ENCODE data around the gene OR52B6. TPM values are rescaled to one million over a fixed set of nuclear protein-coding genes. Genes with fewer than 3 reads are reported as not detected.
"Not testable (repeated sequence)": the region's sequence is repeated elsewhere in the genome, so short reads cannot be mapped to it uniquely, and the experiment has no call there.

OR52B6 gene
- total and polyA plus RNA-seq, 4 experiments from 2014 or later = not detected

DNA sequence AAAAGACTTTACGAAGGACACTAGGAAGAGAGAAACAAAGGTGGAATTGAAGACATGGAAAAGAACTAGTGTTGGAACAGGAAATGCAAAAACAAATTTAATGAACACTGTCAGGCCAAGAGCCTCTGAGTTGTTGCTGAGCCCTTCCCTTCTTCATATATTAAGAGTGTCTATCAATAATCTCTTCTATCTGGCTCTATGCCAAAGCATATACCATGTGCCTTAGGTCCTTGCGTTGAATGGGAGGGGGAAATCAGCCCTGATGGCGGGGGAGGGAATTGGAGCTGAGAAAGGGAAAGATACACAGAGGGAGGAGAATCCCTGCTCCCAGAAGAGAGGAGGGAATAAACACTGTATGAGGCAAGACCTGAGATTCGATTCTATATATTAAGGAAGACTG is 5.5 kb upstream of the OR52B6 start:
- H3K4me1 ChIP-seq (ENCODE audit: insufficient read depth, low read length) = no peaks in the 10 kb centered on the region
- ChIA-PET POLR2A (ENCODE audit: partially characterized antibody) (no interaction called here), CTCF (ENCODE audit: partially characterized antibody) (no interaction called here)
- H3K27ac Mint-ChIP-seq = no peak overlapping the region
- H3K27me3 Mint-ChIP-seq = peaks cover 0 to 6% of the 10 kb centered on the region in 2 donors
- no peak for DNase-seq
- no peak overlapping the region for H3K27ac ChIP-seq (ENCODE audit: low read depth, low read length)
- intact Hi-C loops (cut with micrococcal nuclease) = no loop called here
- no peaks in the 10 kb centered on the region for H3K36me3 ChIP-seq (ENCODE audit: insufficient read depth, low read length)
- no peaks in the 10 kb centered on the region for H3K4me1 Mint-ChIP-seq
- no peaks in the 10 kb centered on the region for H3K9me3 ChIP-seq (ENCODE audit: control insufficient read depth in 1 of 2, low read length in 2 of 2)
- no peak overlapping the region for H3K4me3 ChIP-seq (ENCODE audit: low read length in 2 of 2)
- H3K36me3 Mint-ChIP-seq = no peaks in the 10 kb centered on the region
- no peaks in the 10 kb centered on the region for H3K9me3 Mint-ChIP-seq
- H3K4me3 Mint-ChIP-seq = no peak overlapping the region
- no peaks in the 10 kb centered on the region for H3K27me3 ChIP-seq (ENCODE audit: insufficient read depth, low read length)

GRCh38 chr11:5577101-5577500 is 3.6 kb upstream of the OR52B6 start:
- DNase-seq = no peak
- Histone ChIP-seq H3K36me3 (ENCODE audit: insufficient read depth, low read length) (no peaks in the 10 kb centered on the region), H3K9me3 (ENCODE audit: control insufficient read depth in 1 of 2, low read length in 2 of 2) (no peaks in the 10 kb centered on the region), H3K27ac (ENCODE audit: low read depth, low read length) (no peak overlapping the region), H3K27me3 (ENCODE audit: insufficient read depth, low read length) (no peaks in the 10 kb centered on the region), H3K4me3 (ENCODE audit: low read length in 2 of 2) (no peak overlapping the region), H3K4me1 (ENCODE audit: insufficient read depth, low read length) (no peaks in the 10 kb centered on the region)
- H3K36me3 Mint-ChIP-seq = no peaks in the 10 kb centered on the region
- intact Hi-C loops (cut with micrococcal nuclease) = no loop called here
- H3K9me3 Mint-ChIP-seq = no peaks in the 10 kb centered on the region
- H3K27me3 Mint-ChIP-seq = peaks cover 0 to 1% of the 10 kb centered on the region in 2 donors
- ChIA-PET CTCF (ENCODE audit: partially characterized antibody) (no interaction called here), POLR2A (ENCODE audit: partially characterized antibody) (no interaction called here)
- H3K4me1 Mint-ChIP-seq = no peaks in the 10 kb centered on the region
- no peak overlapping the region for H3K4me3 Mint-ChIP-seq
- no peak overlapping the region for H3K27ac Mint-ChIP-seq

GRCh38 chr11:5581014-5581413 is 337 bp downstream of the OR52B6 start:
- Mint-ChIP-seq H3K4me3 (no peak overlapping the region), H3K27ac (no peak overlapping the region), H3K9me3 (peaks cover 0 to 5% (median 0%) of the 10 kb centered on the region in 8 donors), H3K27me3 (peaks cover 0 to 1% of the 10 kb centered on the region in 2 donors), H3K4me1 (no peaks in the 10 kb centered on the region), H3K36me3 (no peaks in the 10 kb centered on the region)
- POLR2A ChIA-PET (ENCODE audit: partially characterized antibody) = no interaction called here
- intact Hi-C loops (cut with micrococcal nuclease) = no loop called here
- Histone ChIP-seq H3K4me1 (ENCODE audit: insufficient read depth, low read length) (no peaks in the 10 kb centered on the region), H3K27me3 (ENCODE audit: insufficient read depth, low read length) (no peaks in the 10 kb centered on the region), H3K4me3 (ENCODE audit: low read length in 2 of 2) (no peak overlapping the region), H3K27ac (ENCODE audit: low read depth, low read length) (no peak overlapping the region), H3K9me3 (ENCODE audit: control insufficient read depth in 1 of 2, low read length in 2 of 2) (no peaks in the 10 kb centered on the region), H3K36me3 (ENCODE audit: insufficient read depth, low read length) (no peaks in the 10 kb centered on the region)
- no peak for DNase-seq
- CTCF ChIA-PET (ENCODE audit: partially characterized antibody) = no interaction called here

DNA sequence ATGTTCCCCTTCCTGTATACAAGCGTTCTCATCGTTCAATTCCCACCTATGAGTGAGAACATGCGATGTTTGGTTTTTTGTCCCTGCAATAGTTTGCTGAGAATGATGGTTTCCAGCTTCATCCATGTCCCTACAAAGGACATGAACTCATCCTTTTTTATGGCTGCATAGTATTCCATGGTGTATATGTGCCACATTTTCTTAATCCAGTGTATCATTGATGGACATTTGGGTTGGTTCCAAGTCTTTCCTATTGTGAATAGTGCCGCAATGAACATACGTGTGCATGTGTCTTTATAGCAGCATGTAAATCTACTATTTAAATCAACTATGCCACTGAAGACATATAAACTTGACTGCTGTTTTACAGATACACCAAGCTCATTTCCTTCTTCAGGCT is 3.8 kb downstream of the OR52B6 start:
- H3K36me3 Mint-ChIP-seq; CTCF ChIA-PET (ENCODE audit: partially characterized antibody); H3K27me3 Mint-ChIP-seq; H3K27ac ChIP-seq (ENCODE audit: low read depth, low read length); POLR2A ChIA-PET (ENCODE audit: partially characterized antibody); DNase-seq; H3K27me3 ChIP-seq (ENCODE audit: insufficient read depth, low read length); H3K27ac Mint-ChIP-seq; H3K4me3 ChIP-seq (ENCODE audit: low read length in 2 of 2); intact Hi-C loops (cut with micrococcal nuclease); H3K4me1 ChIP-seq (ENCODE audit: insufficient read depth, low read length); H3K4me3 Mint-ChIP-seq; H3K36me3 ChIP-seq (ENCODE audit: insufficient read depth, low read length); H3K9me3 ChIP-seq (ENCODE audit: control insufficient read depth in 1 of 2, low read length in 2 of 2); H3K9me3 Mint-ChIP-seq; H3K4me1 Mint-ChIP-seq: not testable (repeated sequence)

- H3K4me1 ChIP-seq (ENCODE audit: insufficient read depth, low read length); H3K4me3 Mint-ChIP-seq; H3K36me3 Mint-ChIP-seq; intact Hi-C loops (cut with micrococcal nuclease); H3K9me3 ChIP-seq (ENCODE audit: control insufficient read depth in 1 of 2, low read length in 2 of 2); DNase-seq; H3K4me1 Mint-ChIP-seq; H3K27me3 Mint-ChIP-seq; H3K36me3 ChIP-seq (ENCODE audit: insufficient read depth, low read length); H3K27ac ChIP-seq (ENCODE audit: low read depth, low read length); H3K27ac Mint-ChIP-seq; POLR2A ChIA-PET (ENCODE audit: partially characterized antibody); H3K4me3 ChIP-seq (ENCODE audit: low read length in 2 of 2); H3K27me3 ChIP-seq (ENCODE audit: insufficient read depth, low read length); H3K9me3 Mint-ChIP-seq: not testable (repeated sequence)
- CTCF ChIA-PET (ENCODE audit: partially characterized antibody) = interaction anchor here (1.2 kb wide), 1 partner anchor 10 kb away, joined by 3 read pairs; no protein-coding TSS in a partner anchor
Observed at GRCh38 chr11:5589906-5590305, 9.2 kb downstream of the OR52B6 start.

DNA sequence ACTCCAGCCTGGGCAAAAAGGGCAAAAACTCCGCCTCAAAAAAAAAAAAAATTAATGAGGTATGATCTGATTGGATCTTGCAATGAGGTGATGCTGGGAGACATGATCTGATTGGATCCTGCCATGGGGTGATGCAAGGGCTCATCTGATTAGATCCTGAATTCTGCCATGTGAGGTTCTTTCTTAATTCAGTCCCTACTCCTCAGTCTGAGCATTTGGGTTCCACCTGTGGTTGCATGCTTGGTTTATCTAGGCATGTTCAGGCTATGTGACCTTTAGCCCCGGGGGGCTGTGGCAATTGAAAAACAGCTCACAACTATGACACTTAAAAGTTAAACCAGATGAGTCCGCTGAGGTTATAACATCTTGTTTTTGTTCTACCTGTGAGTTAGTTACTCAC is 10.9 kb downstream of the OR52B6 start:
- Mint-ChIP-seq H3K27me3 (peaks cover 2 to 3% of the 10 kb centered on the region in 2 donors), H3K4me1 (peaks cover under 1 to 10% (median 3%) of the 10 kb centered on the region in 4 donors), H3K4me3 (no peak overlapping the region), H3K27ac (no peak overlapping the region), H3K36me3 (no peaks in the 10 kb centered on the region), H3K9me3 (peaks cover 0 to 2% (median 0%) of the 10 kb centered on the region in 8 donors)
- Histone ChIP-seq H3K4me1 (ENCODE audit: insufficient read depth, low read length) (peaks cover 2% of the 10 kb centered on the region), H3K9me3 (ENCODE audit: control insufficient read depth in 1 of 2, low read length in 2 of 2) (no peaks in the 10 kb centered on the region), H3K36me3 (ENCODE audit: insufficient read depth, low read length) (no peaks in the 10 kb centered on the region), H3K4me3 (ENCODE audit: low read length in 2 of 2) (no peak overlapping the region), H3K27me3 (ENCODE audit: insufficient read depth, low read length) (no peaks in the 10 kb centered on the region), H3K27ac (ENCODE audit: low read depth, low read length) (no peak overlapping the region)
- ChIA-PET POLR2A (ENCODE audit: partially characterized antibody) (no interaction called here), CTCF (ENCODE audit: partially characterized antibody) (interaction anchor here (1.3 to 1.6 kb wide), 2 partner anchors 9 to 11 kb away, joined by 5 read pairs; no protein-coding TSS in a partner anchor)
- DNase-seq = no peak
- intact Hi-C loops (cut with micrococcal nuclease) = no loop called here

DNA sequence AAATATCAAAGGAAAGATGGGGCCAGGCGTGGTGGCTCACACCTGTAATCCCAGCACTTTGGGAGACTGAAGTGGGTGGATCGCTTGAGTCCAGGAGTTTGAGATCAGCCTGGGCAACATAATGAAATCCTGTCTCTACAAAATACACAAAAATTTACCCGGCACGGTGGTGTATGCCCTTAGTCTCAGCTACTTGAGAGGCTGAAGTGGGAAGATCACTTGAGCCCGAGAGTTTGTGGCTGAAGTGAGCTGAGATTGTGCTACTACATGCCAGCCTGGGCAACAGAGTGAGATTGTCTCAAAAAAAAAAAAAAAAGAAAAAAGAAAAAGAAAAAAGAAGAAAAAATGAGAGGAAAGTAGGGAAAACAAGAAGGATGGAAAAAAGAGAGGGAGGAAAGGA is 11.9 kb downstream of the OR52B6 start:
- ChIA-PET CTCF (ENCODE audit: partially characterized antibody) (interaction anchor here (1.3 to 1.6 kb wide), 2 partner anchors 8 to 10 kb away, joined by 5 read pairs; no protein-coding TSS in a partner anchor), POLR2A (ENCODE audit: partially characterized antibody) (no interaction called here)
- H3K4me1 ChIP-seq (ENCODE audit: insufficient read depth, low read length) = peaks cover 6% of the 10 kb centered on the region
- no peak overlapping the region for H3K4me3 ChIP-seq (ENCODE audit: low read length in 2 of 2)
- intact Hi-C loops (cut with micrococcal nuclease) = no loop called here
- H3K9me3 ChIP-seq (ENCODE audit: control insufficient read depth in 1 of 2, low read length in 2 of 2) = no peaks in the 10 kb centered on the region
- Mint-ChIP-seq H3K27me3 (peaks cover 6% of the 10 kb centered on the region in 2 donors), H3K4me3 (no peak overlapping the region), H3K4me1 (peaks cover 3 to 13% (median 5%) of the 10 kb centered on the region in 4 donors), H3K27ac (no peak overlapping the region), H3K36me3 (no peaks in the 10 kb centered on the region), H3K9me3 (no peaks in the 10 kb centered on the region)
- H3K36me3 ChIP-seq (ENCODE audit: insufficient read depth, low read length) = no peaks in the 10 kb centered on the region
- H3K27ac ChIP-seq (ENCODE audit: low read depth, low read length) = no peak overlapping the region
- H3K27me3 ChIP-seq (ENCODE audit: insufficient read depth, low read length) = no peaks in the 10 kb centered on the region
- no peak for DNase-seq

DNA sequence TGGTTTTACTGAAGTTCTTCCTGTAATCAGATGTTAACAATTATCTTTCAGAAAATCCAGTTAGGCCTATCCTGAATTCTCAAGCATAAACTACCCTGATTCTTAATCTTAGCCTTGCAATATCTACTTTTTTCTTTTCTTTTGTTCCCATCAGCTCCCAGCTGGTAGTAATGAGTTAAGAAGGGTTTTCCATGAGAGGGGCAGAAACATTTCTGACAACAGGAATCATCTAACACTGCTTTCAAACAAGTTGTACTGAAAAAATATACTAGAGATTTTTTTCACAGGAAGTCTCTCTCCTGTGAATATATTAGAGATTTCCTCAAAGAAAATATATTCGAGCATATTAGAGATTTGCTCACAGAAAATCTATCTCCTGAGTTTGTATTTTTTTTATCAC is 12.5 kb downstream of the OR52B6 start:
- Histone ChIP-seq H3K27ac (ENCODE audit: low read depth, low read length) (no peak overlapping the region), H3K4me1 (ENCODE audit: insufficient read depth, low read length) (peaks cover 6% of the 10 kb centered on the region), H3K4me3 (ENCODE audit: low read length in 2 of 2) (no peak overlapping the region), H3K9me3 (ENCODE audit: control insufficient read depth in 1 of 2, low read length in 2 of 2) (no peaks in the 10 kb centered on the region), H3K27me3 (ENCODE audit: insufficient read depth, low read length) (no peaks in the 10 kb centered on the region), H3K36me3 (ENCODE audit: insufficient read depth, low read length) (no peaks in the 10 kb centered on the region)
- Mint-ChIP-seq H3K36me3 (no peaks in the 10 kb centered on the region), H3K27me3 (peaks cover 6 to 8% of the 10 kb centered on the region in 2 donors), H3K9me3 (no peaks in the 10 kb centered on the region), H3K27ac (no peak overlapping the region), H3K4me3 (no peak overlapping the region), H3K4me1 (peaks cover 3 to 13% (median 5%) of the 10 kb centered on the region in 4 donors)
- ChIA-PET POLR2A (ENCODE audit: partially characterized antibody) (no interaction called here), CTCF (ENCODE audit: partially characterized antibody) (interaction anchor here (1.6 kb wide), 1 partner anchor 9 kb away, joined by 5 read pairs; no protein-coding TSS in a partner anchor)
- DNase-seq = no peak
- intact Hi-C loops (cut with micrococcal nuclease) = no loop called here
